Keratinocyte (primary cell): Measurements from ENCODE around the gene PLXNB3. TPM values are rescaled to one million over a fixed set of nuclear protein-coding genes. Genes with fewer than 3 reads are reported as not detected.

Source experiments
- DNase-seq: peaks from one replicate; pipeline ENCODE4 v3.0.0-alpha.2; 2011; ENCODE audit warnings: low read depth, missing footprints, low spot score
- FAIRE-seq: peaks from 2 replicates; lab custom pipeline; 2011; peaks lifted over from hg19 to GRCh38; lab: Jason Lieb, UNC
- H2AFZ ChIP-seq: 2 replicates; pipeline ENCODE4 v1.6.0; 2012; ENCODE audit warnings: low read length, control low read depth, inconsistent platforms; ENCODE audit not compliant: control insufficient read depth
- H3K27ac ChIP-seq: 2 replicates; pipeline ENCODE4 v1.5.1; 2011; ENCODE audit warnings: low read length; ENCODE audit not compliant: control insufficient read depth, insufficient read depth
- H3K27me3 ChIP-seq: 3 replicates; pipeline ENCODE4 v1.6.0; 2011; ENCODE audit warnings: low read length; ENCODE audit not compliant: control insufficient read depth, insufficient read depth; ENCODE audit errors: extremely low read depth
- H3K36me3 ChIP-seq, 2 experiments: 2 replicates in 1 of 2; 3 replicates in 1 of 2; pipeline ENCODE4 v1.5.1; 2011; ENCODE audit warnings: low read length in 2 of 2, mild to moderate bottlenecking in 1 of 2; ENCODE audit not compliant: control insufficient read depth in 2 of 2, insufficient read depth in 2 of 2; ENCODE audit errors: extremely low read depth in 1 of 2
- H3K4me1 ChIP-seq: 3 replicates; pipeline ENCODE4 v1.5.1; 2011; ENCODE audit warnings: low read length; ENCODE audit not compliant: control insufficient read depth, insufficient read depth; ENCODE audit errors: extremely low read depth
- H3K4me2 ChIP-seq: 3 replicates; pipeline ENCODE4 v1.6.0; 2011; ENCODE audit warnings: low read depth, low read length; ENCODE audit not compliant: control insufficient read depth, insufficient read depth; ENCODE audit errors: extremely low read depth
- H3K4me3 ChIP-seq, 3 experiments: fragments of 200-600 bp in 1 of 3; sonication (generic) in 1 of 3; 2 replicates in 2 of 3; 3 replicates in 1 of 3; pipeline ENCODE4 v1.5.1; 2011 to 2016; ENCODE audit warnings: low read length in 3 of 3, mild to moderate bottlenecking in 3 of 3, control low read depth in 2 of 3, inconsistent platforms in 1 of 3, low read depth in 1 of 3, mixed read lengths in 1 of 3, mixed run types in 1 of 3, moderate library complexity in 1 of 3; ENCODE audit not compliant: control insufficient read depth in 2 of 3, insufficient read depth in 2 of 3; ENCODE audit errors: extremely low read depth in 1 of 3
- H3K79me2 ChIP-seq: 2 replicates; pipeline ENCODE4 v1.6.0; 2012; ENCODE audit warnings: low read length; ENCODE audit not compliant: control insufficient read depth, insufficient read depth
- H3K9ac ChIP-seq: 3 replicates; pipeline ENCODE4 v1.6.0; 2011; ENCODE audit warnings: low read length; ENCODE audit not compliant: control insufficient read depth, insufficient read depth; ENCODE audit errors: extremely low read depth
- H3K9me1 ChIP-seq: 3 replicates; pipeline ENCODE4 v1.6.0; 2011; ENCODE audit warnings: low read length; ENCODE audit not compliant: control insufficient read depth, insufficient read depth; ENCODE audit errors: extremely low read depth
- H3K9me3 ChIP-seq: 2 replicates; pipeline ENCODE4 v1.5.1; 2012; ENCODE audit warnings: low read depth, low read length; ENCODE audit not compliant: control insufficient read depth
- H4K20me1 ChIP-seq: 3 replicates; pipeline ENCODE4 v1.6.0; 2011; ENCODE audit warnings: low read length; ENCODE audit not compliant: control insufficient read depth, insufficient read depth; ENCODE audit errors: extremely low read depth
- EZH2 ChIP-seq: IDR thresholded peaks from one replicate; pipeline ENCODE4 v1.6.1; 2012; ENCODE audit warnings: inconsistent platforms, mild to moderate bottlenecking, low read length, moderate library complexity
- dilution Hi-C: fragments of 300-500 bp; cut with MboI; formaldehyde crosslinking; loops from one replicate; pipeline ENCODE4 v1.7.0; 2020; ENCODE audit warnings: low sequenced_read_pairs; ENCODE audit not compliant: extremely low pct_ligation_motif_present
- polyA plus RNA-seq, 5 experiments: library from polyadenylated mRNA; depleted of rRNA in 3 of 5; stranded (reverse) in 3 of 5; stranded (forward) in 1 of 5; unstranded in 1 of 5; fragments of >200 nt; gene quantifications; 1 replicate in 1 of 5; 2 replicates in 3 of 5; 3 replicates in 1 of 5; pipeline versions ENCODE4 v1.2.1 to v1.2.3, GENCODE V29; 2011 to 2012; ENCODE audit warnings: missing spikeins in 2 of 5, low read depth in 1 of 5, low replicate concordance in 1 of 5
- TF ChIP-seq, protein P1 (sequence below), 3 experiments: IDR thresholded peaks in 1 of 3; conservative IDR thresholded peaks in 1 of 3; optimal IDR thresholded peaks in 1 of 3; 2 replicates in 2 of 3; 3 replicates in 1 of 3; pipeline versions ENCODE3 to v1.5.1; 2011; ENCODE audit warnings: low read length in 3 of 3, mild to moderate bottlenecking in 3 of 3, moderate library complexity in 2 of 3, control low read depth in 1 of 3, inconsistent platforms in 1 of 3; ENCODE audit not compliant: insufficient read depth in 2 of 3; ENCODE audit errors: extremely low read depth in 1 of 3

Gene PLXNB3
- polyA plus RNA-seq, 1 donor (not counting 4 experiments of a cell fraction or from before 2014, with no cell fraction given) = 7.2 TPM

DNA sequence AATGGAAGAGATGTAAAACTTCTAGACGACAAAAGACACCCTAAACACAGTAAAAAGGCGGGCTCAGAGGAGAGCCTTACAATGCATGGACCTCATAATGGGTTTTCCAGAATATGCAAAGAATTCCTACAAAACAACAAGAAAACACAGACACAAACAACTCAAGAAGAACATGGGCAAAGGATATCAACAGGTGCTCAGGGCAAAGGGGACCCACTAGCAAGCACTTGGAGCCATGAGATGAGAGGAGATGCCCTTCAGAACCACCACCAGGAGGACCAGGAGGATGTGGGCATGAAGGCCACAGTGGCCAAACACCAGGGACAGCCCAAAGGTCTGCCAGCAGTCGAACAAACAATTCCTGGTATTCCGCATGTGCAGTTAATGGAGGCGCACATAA lies 49.1 kb downstream of the PLXNB3 start:
- no peak for TF ChIP-seq EZH2
- TF ChIP-seq, protein P1, sequence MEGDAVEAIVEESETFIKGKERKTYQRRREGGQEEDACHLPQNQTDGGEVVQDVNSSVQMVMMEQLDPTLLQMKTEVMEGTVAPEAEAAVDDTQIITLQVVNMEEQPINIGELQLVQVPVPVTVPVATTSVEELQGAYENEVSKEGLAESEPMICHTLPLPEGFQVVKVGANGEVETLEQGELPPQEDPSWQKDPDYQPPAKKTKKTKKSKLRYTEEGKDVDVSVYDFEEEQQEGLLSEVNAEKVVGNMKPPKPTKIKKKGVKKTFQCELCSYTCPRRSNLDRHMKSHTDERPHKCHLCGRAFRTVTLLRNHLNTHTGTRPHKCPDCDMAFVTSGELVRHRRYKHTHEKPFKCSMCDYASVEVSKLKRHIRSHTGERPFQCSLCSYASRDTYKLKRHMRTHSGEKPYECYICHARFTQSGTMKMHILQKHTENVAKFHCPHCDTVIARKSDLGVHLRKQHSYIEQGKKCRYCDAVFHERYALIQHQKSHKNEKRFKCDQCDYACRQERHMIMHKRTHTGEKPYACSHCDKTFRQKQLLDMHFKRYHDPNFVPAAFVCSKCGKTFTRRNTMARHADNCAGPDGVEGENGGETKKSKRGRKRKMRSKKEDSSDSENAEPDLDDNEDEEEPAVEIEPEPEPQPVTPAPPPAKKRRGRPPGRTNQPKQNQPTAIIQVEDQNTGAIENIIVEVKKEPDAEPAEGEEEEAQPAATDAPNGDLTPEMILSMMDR (optimal IDR thresholded peaks at IDR 0.05 in 1 of 3, IDR thresholded peaks at IDR 0.05 in 1 of 3, conservative IDR thresholded peaks at IDR 0.05 in 1 of 3; ENCODE audit: extremely low read depth in 1 of 3, insufficient read depth in 2 of 3, low read length in 3 of 3) = no peak
- H4K20me1 ChIP-seq = no peaks in the 10 kb centered on the region
- no peaks in the 10 kb centered on the region for H3K36me3 ChIP-seq
- no peaks in the 10 kb centered on the region for H3K4me1 ChIP-seq
- no peak overlapping the region for H2AFZ ChIP-seq
- no peak overlapping the region for H3K9ac ChIP-seq
- DNase-seq = no peak
- H3K79me2 ChIP-seq = no peaks in the 10 kb centered on the region
- peaks cover 3% of the 10 kb centered on the region for H3K27me3 ChIP-seq
- H3K27ac ChIP-seq = no peak overlapping the region
- dilution Hi-C loops = no loop called here
- H3K4me2 ChIP-seq = no peak overlapping the region
- FAIRE-seq = no peak
- H3K9me1 ChIP-seq = no peaks in the 10 kb centered on the region
- no peaks in the 10 kb centered on the region for H3K9me3 ChIP-seq
- H3K4me3 ChIP-seq = no peak overlapping the region

DNA sequence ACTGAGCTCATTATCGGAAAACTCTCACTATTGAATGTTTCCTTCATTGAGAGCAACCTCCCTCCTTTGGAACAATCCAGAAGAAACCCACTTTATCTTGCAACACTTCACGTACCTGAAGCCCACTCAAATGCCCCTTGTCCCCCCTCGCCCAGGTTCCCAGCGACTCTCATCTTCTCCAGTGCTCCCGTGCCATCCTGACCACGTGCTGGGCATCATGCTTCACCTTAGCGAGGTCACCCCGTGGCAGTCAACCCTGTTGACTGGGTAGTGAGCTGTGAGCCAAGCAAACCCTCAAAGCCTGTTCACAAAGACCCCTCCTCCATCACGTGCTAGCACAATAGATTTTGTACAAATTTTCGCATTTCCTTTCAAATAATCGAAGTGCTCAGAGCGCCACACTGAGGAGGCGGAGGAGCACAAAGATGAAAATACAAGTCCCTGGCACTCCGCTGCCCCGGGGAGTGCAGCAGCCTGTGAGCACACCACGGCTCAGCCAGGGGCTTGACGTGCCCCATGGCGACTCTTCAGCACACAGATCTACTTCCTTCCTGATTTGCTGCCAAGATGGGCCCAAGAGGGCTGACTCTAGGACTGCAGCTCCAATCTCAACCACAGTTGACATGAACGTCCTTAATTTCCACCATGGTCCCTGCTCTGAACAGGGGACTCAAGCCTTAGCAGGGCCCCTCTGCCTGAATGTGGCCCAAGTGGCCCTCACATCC lies 50.7 kb downstream of the PLXNB3 start:
- H3K9me1 ChIP-seq = no peaks in the 10 kb centered on the region
- no peak overlapping the region for H3K9ac ChIP-seq
- H4K20me1 ChIP-seq = no peaks in the 10 kb centered on the region
- dilution Hi-C loops = no loop called here
- H3K36me3 ChIP-seq = no peaks in the 10 kb centered on the region
- peaks cover 8% of the 10 kb centered on the region for H3K27me3 ChIP-seq
- H3K27ac ChIP-seq = no peak overlapping the region
- no peaks in the 10 kb centered on the region for H3K79me2 ChIP-seq
- H3K4me3 ChIP-seq = no peak overlapping the region
- no peaks in the 10 kb centered on the region for H3K9me3 ChIP-seq
- no peaks in the 10 kb centered on the region for H3K4me1 ChIP-seq
- no peak for FAIRE-seq
- no peak overlapping the region for H3K4me2 ChIP-seq
- DNase-seq = no peak
- no peak overlapping the region for H2AFZ ChIP-seq
- no peak for TF ChIP-seq EZH2
- TF ChIP-seq, protein P1 (optimal IDR thresholded peaks at IDR 0.05 in 1 of 3, IDR thresholded peaks at IDR 0.05 in 1 of 3, conservative IDR thresholded peaks at IDR 0.05 in 1 of 3; ENCODE audit: extremely low read depth in 1 of 3, insufficient read depth in 2 of 3, low read length in 3 of 3) = no peak
